GM12801 (cell line): ENCODE measurements around the gene PFN3.

Experiments
- CTCF ChIP-seq: IDR thresholded peaks from one replicate; pipeline ENCODE4 v1.5.1; 2011; ENCODE audit warnings: control low read depth; ENCODE audit not compliant: insufficient read length; ENCODE audit errors: extremely low read depth

The PFN3 gene

GRCh38 chr5:177353093-177353492 is 47.4 kb downstream of the PFN3 start:
- TF ChIP-seq CTCF, result no peak

DNA sequence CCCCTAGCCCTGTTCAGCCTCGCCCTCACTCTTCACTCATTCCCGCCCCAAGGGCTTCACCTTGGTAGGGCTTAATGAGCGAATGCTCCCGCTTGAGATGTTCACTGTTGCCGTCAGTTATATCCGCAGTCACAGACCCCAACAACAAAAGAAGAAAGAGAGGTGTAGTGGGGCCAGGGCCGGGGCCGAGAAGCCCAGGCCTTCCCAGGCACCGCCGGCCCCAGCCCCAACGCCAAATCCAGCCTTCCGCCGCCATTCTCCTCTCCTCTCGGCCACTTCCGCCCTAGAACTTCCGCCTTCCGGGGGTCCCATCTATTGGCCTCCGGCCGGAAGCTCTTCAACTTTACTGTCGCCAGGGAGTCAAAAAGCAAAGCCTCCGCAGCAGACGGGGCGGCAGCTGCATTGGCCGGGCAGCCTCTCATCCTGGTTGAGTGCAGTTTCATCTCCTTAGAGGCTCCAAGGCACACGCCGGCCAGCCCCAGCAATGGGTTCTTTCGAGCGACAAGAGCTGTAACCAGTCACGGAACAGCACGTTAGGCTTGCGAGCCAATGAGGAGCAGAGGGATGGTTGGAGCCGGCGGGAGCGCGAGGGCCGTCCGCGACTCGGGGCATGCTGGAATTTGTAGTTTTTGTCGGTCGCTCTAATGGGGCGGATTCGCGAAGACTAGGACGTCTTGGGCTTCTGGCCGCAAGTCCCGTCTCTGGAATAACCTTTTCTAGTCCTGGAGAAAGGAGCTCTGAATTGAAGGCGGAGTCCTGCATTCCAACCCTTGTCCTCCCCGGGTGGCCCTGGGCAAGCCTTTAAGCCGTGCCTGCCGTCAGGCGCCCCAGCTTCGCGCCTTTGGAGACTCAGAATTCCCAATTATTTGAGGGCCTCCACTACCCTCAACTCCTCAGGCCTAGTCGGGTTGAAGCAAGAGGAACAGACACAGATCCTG is 48.8 kb downstream of the PFN3 start, which contains the start of gene LMAN2:
Gene LMAN2, minus strand, starts transcription at position 277 of the 938 bp plus-strand sequence. Its CDS starts 21 bp downstream, at position 256.
- TF ChIP-seq CTCF, result no peak

GRCh38 chr5:177350776-177351391 is 49.6 kb downstream of the PFN3 start:
- TF ChIP-seq CTCF, result no peak
